HG02763 (cell line): ENCODE measurements around the gene ZMYND19.
"Not testable (repeated sequence)": the region's sequence is repeated elsewhere in the genome, so short reads cannot be mapped to it uniquely, and the experiment has no call there.

Experiments used
- ATAC-seq: cut with Tn5 transposase; IDR thresholded peaks from one replicate; pipeline ENCODE4 v1.9.1; 2021; ENCODE audit warnings: mild to moderate bottlenecking, moderate library complexity; ENCODE audit not compliant: unreplicated experiment

The ZMYND19 gene

DNA sequence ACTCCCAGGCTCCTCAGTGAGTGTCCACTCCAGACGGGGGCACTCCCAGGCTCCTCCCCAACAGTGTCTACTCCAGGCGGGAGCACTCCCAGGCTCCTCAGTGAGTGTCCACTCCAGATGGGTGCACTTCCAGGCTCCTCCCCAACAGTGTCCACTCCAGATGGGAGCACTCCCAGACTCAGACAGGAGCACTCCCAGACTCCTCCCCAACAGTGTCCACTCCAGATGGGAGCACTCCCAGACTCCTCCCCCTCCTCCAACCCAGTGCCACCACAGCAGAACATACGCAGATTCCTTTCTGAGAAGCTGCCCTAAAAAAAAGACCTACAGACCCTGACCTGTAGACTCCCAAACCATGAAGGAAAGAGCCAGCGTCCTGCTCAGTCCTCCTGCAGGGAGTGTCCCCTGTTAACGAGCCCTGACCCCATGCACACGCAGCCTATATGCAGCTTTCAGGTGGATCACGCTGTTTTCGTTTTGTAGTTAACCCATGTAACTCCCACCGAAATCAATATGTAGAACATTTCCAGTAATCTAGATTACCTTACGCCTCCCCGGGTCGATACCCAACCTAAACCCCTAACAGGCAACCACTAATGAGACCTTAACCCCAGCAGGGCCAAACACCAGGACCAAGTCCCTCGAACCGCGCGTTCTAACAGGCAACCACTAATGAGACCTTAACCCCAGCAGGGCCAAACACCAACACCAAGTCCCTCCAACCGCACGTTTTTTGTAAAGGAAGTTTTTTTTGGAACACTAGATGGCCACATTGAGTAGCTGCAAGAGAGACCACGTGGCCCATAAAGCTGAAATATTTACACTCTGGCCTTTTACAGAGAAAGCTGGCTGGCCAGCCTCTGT lies 55.8 kb downstream of the ZMYND19 start:
- no peak for ATAC-seq

DNA sequence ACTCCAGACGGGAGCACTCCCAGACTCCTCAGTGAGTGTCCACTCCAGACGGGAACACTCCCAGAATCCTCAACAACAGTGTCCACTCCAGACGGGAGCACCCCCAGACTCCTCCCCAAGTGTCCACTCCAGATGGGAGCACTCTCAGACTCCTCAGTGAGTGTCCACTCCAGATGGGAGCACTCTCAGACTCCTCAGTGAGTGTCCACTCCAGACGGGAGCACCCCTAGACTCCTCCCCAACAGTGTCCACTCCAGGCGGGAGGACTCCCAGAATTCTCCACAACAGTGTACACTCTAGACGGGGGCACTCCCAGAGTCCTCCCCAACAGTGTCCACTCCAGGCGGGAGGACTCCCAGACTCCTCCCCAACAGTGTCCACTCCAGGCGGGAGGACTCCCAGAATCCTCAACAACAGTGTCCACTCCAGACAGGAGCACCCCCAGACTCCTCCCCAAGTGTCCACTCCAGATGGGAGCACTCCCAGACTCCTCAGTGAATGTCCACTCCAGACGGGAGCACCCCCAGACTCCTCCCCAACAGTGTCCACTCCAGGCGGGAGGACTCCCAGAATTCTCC lies 57.3 kb downstream of the ZMYND19 start:
- ATAC-seq, result not testable (repeated sequence)
